HFF-Myc (cell line): ENCODE data around the gene TSPAN14.

Experiments used
- DNase-seq: peaks from one replicate; pipeline ENCODE4 v3.0.0-alpha.2; 2011; ENCODE audit warnings: low read depth; ENCODE audit errors: extremely low read depth
- H3K4me3 ChIP-seq: replicated peaks from 2 replicates; pipeline ENCODE4 v1.5.1; 2011; ENCODE audit warnings: low read depth, mild to moderate bottlenecking, control low read depth, low read length
- TF ChIP-seq, protein P1 (sequence below): IDR thresholded peaks from 2 replicates; pipeline ENCODE4 v1.5.1; 2012; ENCODE audit warnings: mild to moderate bottlenecking, low read depth, low read length, control low read depth; ENCODE audit errors: missing control alignments

Gene TSPAN14

GRCh38 chr10:80569131-80569895 lies 115.2 kb downstream of the TSPAN14 start:
- TF ChIP-seq, protein P1, sequence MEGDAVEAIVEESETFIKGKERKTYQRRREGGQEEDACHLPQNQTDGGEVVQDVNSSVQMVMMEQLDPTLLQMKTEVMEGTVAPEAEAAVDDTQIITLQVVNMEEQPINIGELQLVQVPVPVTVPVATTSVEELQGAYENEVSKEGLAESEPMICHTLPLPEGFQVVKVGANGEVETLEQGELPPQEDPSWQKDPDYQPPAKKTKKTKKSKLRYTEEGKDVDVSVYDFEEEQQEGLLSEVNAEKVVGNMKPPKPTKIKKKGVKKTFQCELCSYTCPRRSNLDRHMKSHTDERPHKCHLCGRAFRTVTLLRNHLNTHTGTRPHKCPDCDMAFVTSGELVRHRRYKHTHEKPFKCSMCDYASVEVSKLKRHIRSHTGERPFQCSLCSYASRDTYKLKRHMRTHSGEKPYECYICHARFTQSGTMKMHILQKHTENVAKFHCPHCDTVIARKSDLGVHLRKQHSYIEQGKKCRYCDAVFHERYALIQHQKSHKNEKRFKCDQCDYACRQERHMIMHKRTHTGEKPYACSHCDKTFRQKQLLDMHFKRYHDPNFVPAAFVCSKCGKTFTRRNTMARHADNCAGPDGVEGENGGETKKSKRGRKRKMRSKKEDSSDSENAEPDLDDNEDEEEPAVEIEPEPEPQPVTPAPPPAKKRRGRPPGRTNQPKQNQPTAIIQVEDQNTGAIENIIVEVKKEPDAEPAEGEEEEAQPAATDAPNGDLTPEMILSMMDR, result no peak
- DNase-seq, result no peak
- no peak overlapping the region for H3K4me3 ChIP-seq

DNA sequence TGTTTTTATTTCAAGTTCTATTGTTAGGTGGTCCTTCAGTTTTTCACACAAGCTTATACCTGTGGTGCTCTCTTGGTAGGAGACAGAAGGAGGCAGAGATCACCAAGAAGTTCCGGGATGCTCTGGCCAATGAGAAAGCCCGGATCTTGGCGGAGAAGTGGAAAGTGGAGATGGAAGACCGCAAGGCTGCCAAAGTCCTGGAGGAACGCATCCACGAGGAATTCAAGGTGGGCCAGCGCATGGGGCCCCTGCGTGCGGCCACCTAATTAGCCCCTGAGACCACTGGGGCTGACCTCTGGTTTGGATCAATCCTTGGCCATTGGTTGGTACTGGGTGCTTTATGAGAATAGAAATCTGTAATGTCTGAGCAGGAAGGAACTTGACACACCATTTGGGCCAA lies 117.2 kb downstream of the TSPAN14 start:
- TF ChIP-seq, protein P1, result no peak
- no peak overlapping the region for H3K4me3 ChIP-seq
- DNase-seq, result no peak

DNA sequence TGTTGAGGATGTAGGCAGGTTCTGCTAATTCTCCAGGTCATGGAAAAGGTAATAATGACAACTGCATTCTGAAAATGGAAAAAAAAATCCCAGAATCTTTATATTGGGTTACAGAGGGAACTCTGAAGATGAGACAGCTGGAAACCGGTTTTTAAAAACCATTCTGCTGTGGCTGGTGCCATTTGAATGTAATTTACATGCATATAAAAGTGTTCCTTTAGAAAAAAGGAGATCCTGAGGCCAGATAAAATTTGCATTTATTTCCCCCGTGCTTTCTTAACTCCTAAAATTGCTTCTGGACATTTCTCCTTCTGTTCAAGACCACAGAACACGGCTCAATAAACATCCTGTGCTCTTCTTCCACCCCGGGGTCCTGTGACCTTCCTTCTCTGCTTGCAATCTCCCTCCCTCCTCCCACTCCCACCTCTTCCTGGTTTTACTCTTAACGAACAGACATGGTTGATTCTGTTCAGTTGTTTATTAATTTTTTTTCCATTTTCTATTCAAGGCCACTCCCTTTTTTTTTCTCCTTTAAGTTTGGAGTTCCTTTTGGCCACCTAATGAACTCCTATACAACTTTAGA lies 125.2 kb downstream of the TSPAN14 start:
- TF ChIP-seq, protein P1, result no peak
- H3K4me3 ChIP-seq, result no peak overlapping the region
- no peak for DNase-seq

DNA sequence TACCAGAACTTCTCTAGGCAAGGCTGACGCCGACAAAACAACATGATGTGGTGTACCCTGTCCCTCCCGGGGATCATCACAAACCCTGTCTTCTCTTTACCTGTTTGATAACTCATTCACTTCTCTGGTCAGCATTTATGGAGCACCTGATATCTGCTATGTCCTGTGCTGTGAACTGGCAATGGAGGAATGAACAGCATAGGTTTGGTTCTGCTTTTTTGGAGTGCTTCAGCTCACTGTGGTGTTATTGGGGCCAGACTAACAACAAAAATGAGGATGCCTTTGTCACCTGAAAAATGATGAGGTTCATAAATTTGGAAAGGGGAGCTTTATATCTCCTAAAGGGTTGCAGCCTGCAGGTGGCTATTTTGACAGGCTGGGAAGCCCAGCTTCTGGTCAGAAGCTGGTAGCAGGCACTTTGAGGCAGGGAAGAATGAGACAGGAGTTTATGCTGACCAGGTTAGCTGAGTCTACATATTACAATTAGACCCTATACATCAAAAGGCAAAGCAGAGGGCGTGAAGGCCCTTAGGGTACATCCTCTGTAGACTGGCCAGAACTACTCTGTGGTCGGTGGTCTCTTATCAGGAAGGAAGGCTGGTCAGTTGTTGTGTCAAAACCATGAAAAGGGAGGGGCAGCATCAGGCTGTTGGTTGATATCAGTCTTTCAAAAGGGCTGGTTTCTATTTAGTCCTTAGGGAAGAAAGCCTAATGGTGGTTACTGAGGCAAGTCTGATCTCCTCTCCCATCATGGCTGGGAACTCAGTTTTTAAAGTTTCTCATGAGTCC lies 125.9 kb downstream of the TSPAN14 start:
- DNase-seq, result no peak
- H3K4me3 ChIP-seq, result no peak overlapping the region
- TF ChIP-seq, protein P1, result no peak

DNA sequence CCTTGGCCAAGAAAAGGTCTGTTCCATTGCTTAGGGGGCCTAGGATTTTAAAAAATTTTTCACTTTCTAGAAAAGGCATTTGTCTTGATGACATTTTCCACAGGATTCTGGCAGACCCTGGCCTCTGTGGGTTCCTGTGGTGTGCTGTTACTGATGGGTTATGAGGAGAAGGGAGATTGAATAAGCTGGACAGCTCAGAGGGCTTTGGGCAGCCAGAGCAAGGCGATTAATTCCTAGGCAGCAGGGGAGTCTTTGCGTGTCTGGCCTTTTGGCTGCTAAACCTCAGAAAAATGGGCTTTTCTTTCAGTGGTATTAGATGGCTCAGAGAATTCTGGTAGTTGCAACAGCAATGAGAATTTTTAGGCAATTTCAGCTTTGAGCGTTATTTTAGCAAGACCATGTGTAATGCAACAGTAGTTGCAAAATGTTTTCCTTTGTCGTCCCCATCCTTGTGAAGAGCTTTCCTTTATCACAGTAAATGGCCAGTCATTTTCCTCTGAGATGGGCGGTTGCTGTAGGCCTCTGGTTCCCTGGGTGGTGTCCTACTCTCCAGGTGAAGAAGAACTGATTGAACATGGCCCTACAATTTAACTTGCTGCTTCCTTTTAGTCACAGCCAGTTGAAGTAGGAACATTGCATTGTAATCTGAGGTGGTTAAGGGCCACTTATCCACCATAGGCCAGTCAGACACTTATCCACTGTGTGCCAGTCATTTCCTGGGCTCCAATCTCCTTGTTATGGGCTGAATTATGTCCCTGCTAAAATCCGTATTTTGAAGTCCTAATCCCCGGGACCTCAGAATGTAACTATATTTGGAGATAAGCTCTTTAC lies 126.7 kb downstream of the TSPAN14 start:
- no peak for DNase-seq
- H3K4me3 ChIP-seq, result no peak overlapping the region
- TF ChIP-seq, protein P1, result no peak

DNA sequence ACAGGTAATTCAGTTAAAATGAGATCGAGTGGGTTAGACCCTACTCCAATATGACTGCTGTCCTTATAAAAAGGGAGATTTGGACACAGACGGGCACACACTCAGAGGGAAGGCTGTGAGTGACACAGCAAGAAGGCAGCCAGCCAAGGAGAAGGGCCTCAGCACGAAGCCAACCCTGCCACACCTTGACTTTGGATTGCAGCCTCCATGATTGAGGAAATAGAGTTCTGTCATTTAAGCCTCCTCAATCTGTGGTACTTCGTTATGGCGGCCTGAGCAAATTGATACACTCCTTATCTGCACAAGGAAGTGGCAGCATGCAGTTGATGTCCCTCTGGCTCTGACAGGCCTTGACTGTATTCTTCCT lies 127.3 kb downstream of the TSPAN14 start:
- TF ChIP-seq, protein P1, result no peak
- no peak overlapping the region for H3K4me3 ChIP-seq
- no peak for DNase-seq
